Measurements from ENCODE around the gene PPIG. TPM values are rescaled to one million over a fixed set of nuclear protein-coding genes. Genes with fewer than 3 reads are reported as not detected.
"Not testable (repeated sequence)": the region's sequence is repeated elsewhere in the genome, so short reads cannot be mapped to it uniquely, and the experiment has no call there.

The PPIG gene
- total RNA-seq, 1 donor from 2014 or later: 24.7 TPM

DNA sequence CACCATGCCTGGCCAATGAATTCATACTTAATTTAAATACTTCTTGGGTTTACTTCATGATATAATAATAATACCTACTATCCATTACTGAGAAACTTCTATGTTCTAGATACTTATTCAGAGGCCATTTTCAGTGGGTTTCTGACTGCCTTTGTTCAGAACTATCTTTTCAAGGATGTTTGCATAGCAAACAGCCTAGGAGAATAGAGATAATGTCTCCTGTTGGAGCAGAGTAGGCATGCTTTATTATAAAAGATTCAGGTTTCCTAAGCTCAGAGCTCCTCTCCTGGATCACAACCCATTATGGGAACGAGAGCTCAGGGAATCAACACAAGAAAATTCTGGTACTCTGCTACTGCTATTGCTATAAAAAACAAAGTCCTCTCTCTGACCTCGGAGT is 21.6 kb upstream of the PPIG start:
- DNase-seq (ENCODE audit: low read depth): no peak
- Histone ChIP-seq H3K36me3 (ENCODE audit: control insufficient read depth, insufficient read depth, low read length) (no peaks in the 10 kb centered on the region), H3K4me3 (ENCODE audit: low read depth, low read length) (no peak overlapping the region), H3K27me3 (ENCODE audit: control insufficient read depth, insufficient read depth, low read length) (no peaks in the 10 kb centered on the region)
- TF ChIP-seq, protein P1, sequence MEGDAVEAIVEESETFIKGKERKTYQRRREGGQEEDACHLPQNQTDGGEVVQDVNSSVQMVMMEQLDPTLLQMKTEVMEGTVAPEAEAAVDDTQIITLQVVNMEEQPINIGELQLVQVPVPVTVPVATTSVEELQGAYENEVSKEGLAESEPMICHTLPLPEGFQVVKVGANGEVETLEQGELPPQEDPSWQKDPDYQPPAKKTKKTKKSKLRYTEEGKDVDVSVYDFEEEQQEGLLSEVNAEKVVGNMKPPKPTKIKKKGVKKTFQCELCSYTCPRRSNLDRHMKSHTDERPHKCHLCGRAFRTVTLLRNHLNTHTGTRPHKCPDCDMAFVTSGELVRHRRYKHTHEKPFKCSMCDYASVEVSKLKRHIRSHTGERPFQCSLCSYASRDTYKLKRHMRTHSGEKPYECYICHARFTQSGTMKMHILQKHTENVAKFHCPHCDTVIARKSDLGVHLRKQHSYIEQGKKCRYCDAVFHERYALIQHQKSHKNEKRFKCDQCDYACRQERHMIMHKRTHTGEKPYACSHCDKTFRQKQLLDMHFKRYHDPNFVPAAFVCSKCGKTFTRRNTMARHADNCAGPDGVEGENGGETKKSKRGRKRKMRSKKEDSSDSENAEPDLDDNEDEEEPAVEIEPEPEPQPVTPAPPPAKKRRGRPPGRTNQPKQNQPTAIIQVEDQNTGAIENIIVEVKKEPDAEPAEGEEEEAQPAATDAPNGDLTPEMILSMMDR (IDR thresholded peaks at IDR 0.05; ENCODE audit: insufficient read depth, low read length, poor library complexity, severe bottlenecking): no peak

DNA sequence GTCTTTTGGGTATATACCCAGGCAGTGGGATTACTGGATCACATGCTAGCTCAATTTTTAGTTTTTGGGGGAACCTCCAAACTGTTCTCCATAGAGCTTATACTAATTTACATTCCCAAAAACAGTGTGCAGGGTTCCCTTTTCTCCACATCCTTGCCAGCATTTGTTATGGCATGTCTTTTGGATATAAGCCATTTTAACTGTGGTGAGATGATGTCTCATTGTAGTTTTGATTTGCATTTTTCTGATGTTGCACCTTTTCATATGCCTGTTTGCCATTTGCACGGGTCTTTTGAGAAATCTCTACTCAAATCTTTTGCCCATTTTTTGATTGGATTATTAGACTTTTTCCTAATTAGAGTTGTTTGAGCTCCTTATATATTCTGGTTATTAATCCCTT is 18.5 kb upstream of the PPIG start:
- DNase-seq (ENCODE audit: low read depth): no peak
- TF ChIP-seq, protein P1 (IDR thresholded peaks at IDR 0.05; ENCODE audit: insufficient read depth, low read length, poor library complexity, severe bottlenecking): no peak
- no peaks in the 10 kb centered on the region for H3K27me3 ChIP-seq (ENCODE audit: control insufficient read depth, insufficient read depth, low read length)
- H3K36me3 ChIP-seq (ENCODE audit: control insufficient read depth, insufficient read depth, low read length): no peaks in the 10 kb centered on the region
- no peak overlapping the region for H3K4me3 ChIP-seq (ENCODE audit: low read depth, low read length)

DNA sequence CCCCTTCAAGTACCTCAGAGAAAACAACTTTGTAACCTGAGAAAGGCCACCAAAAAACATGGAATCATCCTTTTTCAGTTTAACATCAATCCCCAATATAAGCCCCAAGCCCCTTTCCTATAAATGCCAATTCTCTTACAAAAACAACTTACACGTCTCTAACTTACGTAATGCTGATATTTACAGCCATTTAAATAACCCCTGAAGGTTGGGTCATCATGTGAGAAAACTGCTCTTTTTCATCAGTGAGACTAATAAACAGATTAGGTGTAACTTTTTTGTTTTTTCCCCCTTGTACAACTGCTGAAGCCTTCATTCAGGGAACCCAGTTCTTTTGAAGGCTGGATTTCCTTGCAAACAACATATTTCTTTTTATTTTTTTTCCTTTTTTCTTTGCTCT is 14.2 kb upstream of the PPIG start:
- no peak overlapping the region for H3K4me3 ChIP-seq (ENCODE audit: low read depth, low read length)
- H3K27me3 ChIP-seq (ENCODE audit: control insufficient read depth, insufficient read depth, low read length): no peaks in the 10 kb centered on the region
- TF ChIP-seq, protein P1 (IDR thresholded peaks at IDR 0.05; ENCODE audit: insufficient read depth, low read length, poor library complexity, severe bottlenecking): no peak
- no peak for DNase-seq (ENCODE audit: low read depth)
- H3K36me3 ChIP-seq (ENCODE audit: control insufficient read depth, insufficient read depth, low read length): no peaks in the 10 kb centered on the region

DNA sequence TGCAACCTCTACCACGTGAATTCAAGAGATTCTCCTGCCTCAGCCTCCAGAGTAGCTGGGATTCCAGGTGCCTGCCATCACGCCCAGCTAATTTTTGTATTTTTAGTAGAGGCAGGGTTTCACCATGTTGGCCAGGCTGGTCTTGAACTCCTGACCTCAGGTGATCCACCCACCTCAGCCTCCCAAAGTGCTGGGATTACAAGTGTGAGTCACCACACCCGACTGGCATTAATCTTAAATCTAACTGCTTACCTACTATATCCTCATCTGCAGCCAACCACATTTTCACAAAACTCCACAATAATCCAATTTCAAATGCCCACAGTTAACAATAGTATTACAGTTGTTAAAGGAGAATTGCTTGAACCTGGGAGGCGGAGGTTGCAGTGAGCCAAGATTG is 13.4 kb upstream of the PPIG start:
- H3K4me3 ChIP-seq (ENCODE audit: low read depth, low read length); H3K36me3 ChIP-seq (ENCODE audit: control insufficient read depth, insufficient read depth, low read length); H3K27me3 ChIP-seq (ENCODE audit: control insufficient read depth, insufficient read depth, low read length); DNase-seq (ENCODE audit: low read depth): not testable (repeated sequence)

DNA sequence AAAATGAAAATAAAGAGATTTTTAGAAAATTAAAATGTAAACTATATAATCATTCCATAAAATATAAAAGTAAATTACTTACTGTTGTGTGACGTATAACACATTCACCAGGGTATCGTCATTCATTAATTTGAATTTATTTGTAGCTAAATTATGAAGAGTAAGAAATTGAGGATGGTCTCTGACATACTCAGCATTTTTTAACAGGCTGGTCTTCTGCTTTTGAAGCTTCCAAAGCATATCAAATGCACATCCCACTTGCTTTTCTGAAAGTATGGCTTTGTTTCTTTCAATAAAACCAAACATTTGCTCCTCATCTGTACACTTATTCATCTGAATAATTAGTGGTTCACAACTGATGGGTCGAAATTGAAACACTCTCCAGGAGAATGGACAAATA is 12.6 kb upstream of the PPIG start:
- TF ChIP-seq, protein P1 (IDR thresholded peaks at IDR 0.05; ENCODE audit: insufficient read depth, low read length, poor library complexity, severe bottlenecking): no peak
- H3K27me3 ChIP-seq (ENCODE audit: control insufficient read depth, insufficient read depth, low read length): no peaks in the 10 kb centered on the region
- H3K36me3 ChIP-seq (ENCODE audit: control insufficient read depth, insufficient read depth, low read length): no peaks in the 10 kb centered on the region
- no peak for DNase-seq (ENCODE audit: low read depth)
- H3K4me3 ChIP-seq (ENCODE audit: low read depth, low read length): no peak overlapping the region

DNA sequence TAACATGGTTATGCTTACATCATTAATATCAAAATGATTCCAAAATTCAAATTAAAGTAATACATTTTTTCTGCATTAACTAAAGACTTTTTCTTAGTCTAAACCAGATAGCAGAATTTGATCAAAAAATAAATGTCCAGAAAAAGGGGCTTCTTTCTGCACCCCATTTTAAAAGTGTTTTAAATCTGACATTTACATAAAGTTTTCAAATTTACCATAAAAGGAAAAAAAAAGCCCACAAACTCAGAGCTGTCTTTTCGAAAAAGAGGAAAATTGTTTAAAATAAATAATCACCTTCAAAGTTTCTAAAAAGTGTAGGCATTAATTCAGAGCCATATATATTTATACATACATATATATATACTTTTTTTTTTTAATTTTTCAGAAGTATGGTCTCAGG is 12.0 kb upstream of the PPIG start:
- Histone ChIP-seq H3K36me3 (ENCODE audit: control insufficient read depth, insufficient read depth, low read length) (no peaks in the 10 kb centered on the region), H3K27me3 (ENCODE audit: control insufficient read depth, insufficient read depth, low read length) (no peaks in the 10 kb centered on the region), H3K4me3 (ENCODE audit: low read depth, low read length) (no peak overlapping the region)
- TF ChIP-seq, protein P1 (IDR thresholded peaks at IDR 0.05; ENCODE audit: insufficient read depth, low read length, poor library complexity, severe bottlenecking): no peak
- no peak for DNase-seq (ENCODE audit: low read depth)
